ENCODE measurements around the gene HIVEP3. TPM values are rescaled to one million over a fixed set of nuclear protein-coding genes. Genes with fewer than 3 reads are reported as not detected.

Gene HIVEP3
- total RNA-seq, 1 donor = 1.2 TPM

DNA sequence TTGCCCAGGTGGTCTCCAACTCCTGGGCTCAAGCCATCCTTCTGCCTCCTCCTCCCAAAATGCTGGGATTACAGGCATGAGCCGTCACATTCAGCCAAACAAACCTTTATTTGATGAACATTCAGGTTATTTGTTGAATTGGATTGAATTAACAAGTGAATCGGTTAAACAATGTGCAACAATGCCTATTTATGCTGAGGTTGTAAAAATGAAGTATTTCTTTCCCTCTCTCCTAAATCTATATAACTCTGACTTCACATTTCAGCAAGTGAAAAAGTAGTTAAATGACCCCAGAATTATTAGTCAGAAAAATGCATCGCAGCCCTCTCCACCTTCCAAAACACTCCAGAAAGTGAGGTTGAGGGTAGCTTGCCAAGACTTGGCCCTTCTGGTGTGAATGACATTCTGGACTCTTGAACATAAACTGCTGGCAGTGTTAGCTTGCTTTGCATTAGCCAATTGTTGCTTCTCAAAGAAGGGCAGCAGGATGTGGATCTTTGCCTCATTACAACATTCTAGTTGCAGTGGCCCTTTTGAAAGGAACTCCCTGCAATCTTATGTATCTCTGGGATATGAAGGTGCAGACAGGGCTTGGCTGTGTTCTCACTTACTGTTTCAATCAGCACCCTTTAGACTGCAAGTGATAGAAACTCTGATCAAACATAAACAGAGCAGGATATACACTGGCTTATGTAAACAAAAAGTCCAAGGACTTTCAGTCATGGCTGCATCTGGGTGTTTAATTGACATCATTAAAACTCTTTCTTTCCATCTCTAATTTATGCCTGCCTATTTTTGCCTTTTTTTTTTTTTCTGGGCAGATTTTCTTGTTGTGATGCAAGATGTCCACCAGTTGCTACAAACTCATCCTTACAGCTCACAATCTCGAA is 456.7 kb downstream of the HIVEP3 start:
- TF ChIP-seq, protein P1, sequence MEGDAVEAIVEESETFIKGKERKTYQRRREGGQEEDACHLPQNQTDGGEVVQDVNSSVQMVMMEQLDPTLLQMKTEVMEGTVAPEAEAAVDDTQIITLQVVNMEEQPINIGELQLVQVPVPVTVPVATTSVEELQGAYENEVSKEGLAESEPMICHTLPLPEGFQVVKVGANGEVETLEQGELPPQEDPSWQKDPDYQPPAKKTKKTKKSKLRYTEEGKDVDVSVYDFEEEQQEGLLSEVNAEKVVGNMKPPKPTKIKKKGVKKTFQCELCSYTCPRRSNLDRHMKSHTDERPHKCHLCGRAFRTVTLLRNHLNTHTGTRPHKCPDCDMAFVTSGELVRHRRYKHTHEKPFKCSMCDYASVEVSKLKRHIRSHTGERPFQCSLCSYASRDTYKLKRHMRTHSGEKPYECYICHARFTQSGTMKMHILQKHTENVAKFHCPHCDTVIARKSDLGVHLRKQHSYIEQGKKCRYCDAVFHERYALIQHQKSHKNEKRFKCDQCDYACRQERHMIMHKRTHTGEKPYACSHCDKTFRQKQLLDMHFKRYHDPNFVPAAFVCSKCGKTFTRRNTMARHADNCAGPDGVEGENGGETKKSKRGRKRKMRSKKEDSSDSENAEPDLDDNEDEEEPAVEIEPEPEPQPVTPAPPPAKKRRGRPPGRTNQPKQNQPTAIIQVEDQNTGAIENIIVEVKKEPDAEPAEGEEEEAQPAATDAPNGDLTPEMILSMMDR (IDR thresholded peaks at IDR 0.05; ENCODE audit: insufficient read depth, low read length) = no peak
- DNase-seq (ENCODE audit: low read depth) = peak; percentile 78
- no peak overlapping the region for H3K4me3 ChIP-seq (ENCODE audit: low read depth, low read length)

DNA sequence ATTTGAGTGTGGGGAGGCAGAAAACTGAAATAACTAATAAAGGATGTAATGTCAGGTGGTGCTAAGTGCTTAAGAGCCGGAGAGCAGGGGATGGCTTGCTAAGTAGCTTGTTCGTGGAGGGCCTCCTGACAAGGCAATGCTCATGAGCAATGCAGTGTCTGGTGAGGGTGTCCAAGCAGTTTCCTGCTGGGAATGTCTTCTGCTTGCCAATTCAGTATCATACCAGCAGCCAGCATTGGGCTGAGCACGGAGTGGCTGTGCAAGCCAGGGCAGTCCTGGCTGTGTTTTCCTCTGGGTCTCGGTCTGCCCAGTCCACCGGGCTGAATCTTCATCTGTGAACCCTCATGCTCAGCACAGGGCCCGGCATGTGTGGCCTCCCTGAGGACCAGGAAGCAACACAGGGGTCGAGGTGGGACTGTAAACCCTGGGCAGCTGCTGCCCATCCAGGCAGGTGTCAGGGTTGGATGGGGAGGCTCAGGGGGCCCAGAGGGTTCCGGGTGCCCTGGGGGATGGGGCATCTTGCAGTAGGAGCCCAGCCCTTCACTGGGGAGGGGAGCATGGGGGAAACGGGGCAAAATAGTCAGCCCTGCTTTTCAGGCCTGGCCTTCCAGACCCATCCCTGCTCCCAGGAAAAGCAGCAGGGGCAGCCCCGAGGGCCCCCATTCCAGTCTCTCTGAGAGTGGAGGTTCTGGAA is 461.7 kb downstream of the HIVEP3 start:
- TF ChIP-seq, protein P1 (IDR thresholded peaks at IDR 0.05; ENCODE audit: insufficient read depth, low read length) = no peak
- peak; percentile 44 for DNase-seq (ENCODE audit: low read depth)
- no peak overlapping the region for H3K4me3 ChIP-seq (ENCODE audit: low read depth, low read length)

Small RNAs within 50 kb of the gene (small RNA-seq; reads per million reads assigned to genes)
- not detected for gene RNA5SP45

Other genes starting within 250 kb of the HIVEP3 start
- gene GUCA2B, start 234.5 kb upstream of the HIVEP3 start, total RNA-seq (ENCODE audit: low replicate concordance) = not detected in 2 replicates
- not detected in 2 replicates for gene GUCA2A, start 245.8 kb upstream of the HIVEP3 start, total RNA-seq (ENCODE audit: low replicate concordance)

Data from fibroblast of the aortic adventitia (primary cell).